K562 (cell line): ENCODE measurements around the gene PIK3R6. TPM values are rescaled to one million over a fixed set of nuclear protein-coding genes. Genes with fewer than 3 reads are reported as not detected.

Source experiments
- ATAC-seq: fragments of 200-7000 bp; cut with Tn5 transposase; 3 replicates; pipeline ENCODE4 v1.9.1; 2020; ENCODE audit warnings: moderate library complexity
- BruUV-seq: library from RNA; stranded (reverse); fragments of 400-500 nt; replicated peaks from 2 replicates; lab custom pipeline; 2021; lab: Mats Ljungman, UMichigan
- CTCF ChIA-PET: fragments of 300-600 bp; formaldehyde crosslinking; extraction: SDS; loops from one replicate; lab custom pipeline; 2021; ENCODE audit warnings: low intra/inter-chr PET ratio; lab: Yijun Ruan, JAX
- POLR2A ChIA-PET: fragments of 300-600, 350-650 bp; sonication (Branson Sonifier 250); formaldehyde crosslinking; extraction: SDS; loops from one replicate; lab custom pipeline; 2021; ENCODE audit warnings: antibody characterized with exemption, inconsistent platforms; lab: Yijun Ruan, JAX
- DNase-seq, 4 experiments: peaks; one replicate each; pipeline versions ENCODE4 v3.0.0 to v3.0.0-alpha.2; 2011 to 2018; ENCODE audit warnings: low spot score in 3 of 4, mixed read lengths in 3 of 4; ENCODE audit errors: extremely low read depth in 1 of 4
- FAIRE-seq: peaks from 2 replicates; lab custom pipeline; 2011; peaks lifted over from hg19 to GRCh38; lab: Jason Lieb, UNC
- H2AFZ ChIP-seq: 2 replicates; pipeline ENCODE4 v1.6.0; 2011; ENCODE audit warnings: low read depth, low read length, control low read depth, inconsistent platforms
- H3K27ac ChIP-seq: fragments of 200-600 bp; 3 replicates; pipeline ENCODE4 v1.8.0; 2011; ENCODE audit warnings: low read depth, mild to moderate bottlenecking, control low read depth, inconsistent platforms, low read length, moderate library complexity, mixed read lengths; ENCODE audit errors: extremely low read depth
- H3K27me3 ChIP-seq, 2 experiments: fragments of 300-600 bp in 1 of 2; 2 replicates in 1 of 2; 3 replicates in 1 of 2; pipeline versions ENCODE4 v1.6.0 to v1.8.0; 2011; ENCODE audit warnings: inconsistent platforms in 2 of 2, low read length in 2 of 2, mild to moderate bottlenecking in 1 of 2, mixed read lengths in 1 of 2, moderate library complexity in 1 of 2; ENCODE audit not compliant: control insufficient read depth in 2 of 2, insufficient read depth in 2 of 2
- H3K36me3 ChIP-seq: fragments of 300-600 bp; 3 replicates; pipeline ENCODE4 v1.8.0; 2011; ENCODE audit warnings: mild to moderate bottlenecking, low read length, inconsistent platforms; ENCODE audit not compliant: control insufficient read depth, insufficient read depth
- H3K4me1 ChIP-seq, 2 experiments: fragments of 200-600 bp in 1 of 2; replicated peaks in 1 of 2; 2 replicates in 1 of 2; 3 replicates in 1 of 2; pipeline versions ENCODE4 v1.5.1 to v1.8.0; 2011; ENCODE audit warnings: inconsistent platforms in 2 of 2, low read length in 2 of 2, mild to moderate bottlenecking in 1 of 2, mixed read lengths in 1 of 2, moderate library complexity in 1 of 2; ENCODE audit not compliant: control insufficient read depth in 2 of 2, insufficient read depth in 2 of 2
- H3K4me2 ChIP-seq: 2 replicates; pipeline ENCODE4 v1.6.1; 2011; ENCODE audit warnings: low read length, control low read depth, inconsistent platforms, mixed read lengths; ENCODE audit not compliant: insufficient read depth
- H3K4me3 ChIP-seq: fragments of 200-600 bp; sonication (generic), shearing (Covaris generic); 2 replicates; pipeline ENCODE4 v1.5.1; 2016; ENCODE audit warnings: control low read depth, inconsistent platforms
- H3K79me2 ChIP-seq: fragments of 200-600 bp; 3 replicates; pipeline ENCODE4 v1.8.0; 2011; ENCODE audit warnings: low read length, inconsistent platforms; ENCODE audit not compliant: control insufficient read depth, insufficient read depth
- H3K9ac ChIP-seq, 2 experiments: 2 replicates each; pipeline versions ENCODE4 v1.6.0 to v1.6.1; 2011; ENCODE audit warnings: low read depth in 2 of 2, low read length in 2 of 2, control low read depth in 1 of 2, inconsistent platforms in 1 of 2, mild to moderate bottlenecking in 1 of 2, mixed read lengths in 1 of 2; ENCODE audit not compliant: insufficient read depth in 1 of 2
- H3K9me1 ChIP-seq: one replicate; pipeline ENCODE4 v1.6.0; 2011; ENCODE audit warnings: inconsistent platforms, mild to moderate bottlenecking, low read length, moderate library complexity; ENCODE audit not compliant: control insufficient read depth, insufficient read depth
- H3K9me3 ChIP-seq: replicated peaks from 2 replicates; pipeline ENCODE4 v1.5.1; 2011; ENCODE audit warnings: low read depth, low read length, inconsistent platforms; ENCODE audit not compliant: control insufficient read depth, insufficient read depth
- H4K20me1 ChIP-seq: replicated peaks from 2 replicates; pipeline ENCODE4 v1.6.1; 2011; ENCODE audit warnings: low read length, inconsistent platforms, mixed read lengths; ENCODE audit not compliant: control insufficient read depth, insufficient read depth
- CBX1 ChIP-seq: sonication (generic); IDR thresholded peaks from 2 replicates; pipeline ENCODE4 v1.6.1; 2016; ENCODE audit warnings: antibody characterized with exemption, low read depth, mild to moderate bottlenecking
- DACH1 ChIP-seq: fragments of 450-650 bp; IDR thresholded peaks from 2 replicates; pipeline ENCODE4 v1.6.1; 2018; ENCODE audit not compliant: partially characterized antibody
- GTF2F1 ChIP-seq: IDR thresholded peaks from 2 replicates; pipeline ENCODE4 v1.6.1; 2011; ENCODE audit warnings: low read depth, low read length, improper control_type of control experiment
- NR4A1 ChIP-seq, 2 experiments: fragments of 250-450 bp in 1 of 2; fragments of 450-650 bp in 1 of 2; sonication (Bioruptor Pico) in 1 of 2; IDR thresholded peaks; 2 replicates each; pipeline versions ENCODE4 v1.4.0 to v1.6.1; 2016 to 2020; ENCODE audit warnings: mild to moderate bottlenecking in 2 of 2, missing compliant biosample characterization in 1 of 2, missing genetic modification characterization in 1 of 2, moderate library complexity in 1 of 2
- PRPF4 ChIP-seq: fragments of 200-400 bp; formaldehyde crosslinking; IDR thresholded peaks from one replicate; pipeline ENCODE4 v1.6.1; 2017; ENCODE audit warnings: low read length, low read depth, mild to moderate bottlenecking; ENCODE audit not compliant: insufficient read depth, poor library complexity, severe bottlenecking
- SRSF9 ChIP-seq: fragments of 200-400 bp; formaldehyde crosslinking; IDR thresholded peaks from 2 replicates; pipeline ENCODE4 v1.6.1; 2017; ENCODE audit warnings: low read depth, low read length, borderline replicate concordance
- ZNF3 ChIP-seq: fragments of 250-450 bp; sonication (Bioruptor Pico); IDR thresholded peaks from 2 replicates; pipeline ENCODE4 v1.5.0; 2021; ENCODE audit warnings: mild to moderate bottlenecking, moderate library complexity
- WGBS: fragments of 100-300 bp; shearing (Covaris generic); methylation state at CpG from one replicate; pipeline ENCODE4 v1.1.6; 2016; ENCODE audit warnings: low coverage, mixed read lengths; ENCODE audit not compliant: insufficient coverage; ENCODE audit errors: missing lambda C conversion rate; 5-methylcytosine and 5-hydroxymethylcytosine counted together
- in situ Hi-C: fragments of 300-500 bp; cut with MboI; formaldehyde crosslinking; loops from 4 replicates; pipeline ENCODE4 v1.15.0; 2018; ENCODE audit warnings: inconsistent platforms, mixed read lengths
- intact Hi-C: fragments of 100-400 bp; cut with micrococcal nuclease; formaldehyde crosslinking; loops from 2 replicates; pipeline ENCODE4 v1.14.2; 2022
- polyA plus RNA-seq, 8 experiments: library from polyadenylated mRNA; depleted of rRNA in 4 of 8; stranded (reverse) in 5 of 8; unstranded in 3 of 8; fragments of >200 nt; fragmentation: Nextera tagmentation in 2 of 8; fragmentation: Illumina TruSeq in 1 of 8; extraction: Ambion mirVana in 2 of 8; extraction: Trizol in 1 of 8; gene quantifications; 2 replicates each; pipeline versions ENCODE4 v1.2.1 to v1.2.3, GENCODE V29; 2011 to 2014; ENCODE audit warnings: inconsistent platforms in 1 of 8, missing spikeins in 1 of 8
- total RNA-seq, 7 experiments: library from RNA; depleted of rRNA in 6 of 7; stranded (reverse); fragments of >200 nt in 6 of 7; fragmentation: Illumina TruSeq in 2 of 7; extraction: Trizol in 2 of 7; gene quantifications; 2 replicates each; pipeline versions ENCODE4 v1.2.1 to v1.2.3, GENCODE V29; 2011 to 2021; ENCODE audit warnings: low replicate concordance in 1 of 7
- TF ChIP-seq, protein P1 (sequence below): fragments of 250-450 bp; sonication (Bioruptor Pico); IDR thresholded peaks from 2 replicates; pipeline ENCODE4 v1.8.0; 2021; ENCODE audit warnings: borderline replicate concordance, mild to moderate bottlenecking, moderate library complexity; ENCODE audit not compliant: poor library complexity, severe bottlenecking
- TF ChIP-seq, protein P2 (sequence below): fragments of 450-650 bp; IDR thresholded peaks from 2 replicates; pipeline ENCODE4 v1.6.1; 2016; ENCODE audit warnings: missing biosample characterization, missing genetic modification characterization
- TF ChIP-seq, protein P3 (sequence below): sonication (generic); formaldehyde crosslinking; IDR thresholded peaks from 2 replicates; pipeline ENCODE4 v1.4.0; 2020; ENCODE audit warnings: mild to moderate bottlenecking, missing genetic modification reagents
- TF ChIP-seq, protein P4 (sequence below): IDR thresholded peaks from 2 replicates; pipeline ENCODE4 v1.6.1; 2012; ENCODE audit warnings: low read depth, low read length, improper control_type of control experiment, borderline replicate concordance

The PIK3R6 gene
- total and polyA plus RNA-seq, 9 of the 15 experiments (the other 6 are each of a cell fraction or from before 2014, with no cell fraction given): 0.04 TPM; not detected in 8

DNA sequence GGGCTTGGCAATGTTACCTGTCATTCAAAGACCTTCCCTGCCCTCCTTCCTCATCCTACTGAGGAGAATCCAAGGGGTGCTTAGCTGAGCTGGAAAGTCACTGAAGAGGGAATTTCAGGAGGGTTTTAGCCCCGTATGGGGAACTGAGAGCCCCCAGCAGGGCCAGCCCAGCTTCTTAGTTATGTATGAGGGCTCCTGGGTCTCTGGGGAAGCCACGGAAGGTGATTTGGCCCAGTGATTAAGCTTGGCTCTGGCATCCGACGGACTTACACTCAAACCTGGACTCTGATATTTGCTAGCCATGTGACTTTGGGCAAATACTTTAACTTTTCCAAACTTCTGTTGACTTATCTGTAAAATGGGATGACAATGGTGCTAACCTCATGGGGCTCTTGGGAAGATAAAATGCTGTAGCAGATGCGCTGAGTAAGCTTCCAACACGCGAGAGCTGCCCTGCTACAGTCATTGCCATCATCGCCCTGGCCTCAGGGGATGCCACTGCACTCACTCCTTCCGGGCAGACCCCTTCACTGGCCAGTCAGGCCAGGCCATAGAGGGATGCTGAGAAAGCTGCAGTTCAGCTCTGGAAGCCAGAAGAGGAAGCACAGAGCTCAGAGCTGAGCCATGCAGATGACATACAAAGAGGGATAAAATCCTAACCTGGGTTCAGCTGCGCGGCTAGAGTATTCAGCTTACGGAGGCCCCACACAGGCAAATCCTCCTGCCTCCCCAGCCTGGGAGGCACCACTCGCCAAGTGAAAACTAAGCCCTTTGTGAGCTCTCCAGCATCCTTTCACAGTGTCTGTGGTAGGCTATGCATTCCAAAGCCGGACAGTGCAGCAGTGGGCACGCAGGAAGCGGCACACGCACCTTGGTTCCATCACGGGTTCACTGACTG lies 44.9 kb upstream of the PIK3R6 start (continued):
- TF ChIP-seq CBX1: no peak
- TF ChIP-seq DACH1: no peak
- TF ChIP-seq SRSF9: no peak

DNA sequence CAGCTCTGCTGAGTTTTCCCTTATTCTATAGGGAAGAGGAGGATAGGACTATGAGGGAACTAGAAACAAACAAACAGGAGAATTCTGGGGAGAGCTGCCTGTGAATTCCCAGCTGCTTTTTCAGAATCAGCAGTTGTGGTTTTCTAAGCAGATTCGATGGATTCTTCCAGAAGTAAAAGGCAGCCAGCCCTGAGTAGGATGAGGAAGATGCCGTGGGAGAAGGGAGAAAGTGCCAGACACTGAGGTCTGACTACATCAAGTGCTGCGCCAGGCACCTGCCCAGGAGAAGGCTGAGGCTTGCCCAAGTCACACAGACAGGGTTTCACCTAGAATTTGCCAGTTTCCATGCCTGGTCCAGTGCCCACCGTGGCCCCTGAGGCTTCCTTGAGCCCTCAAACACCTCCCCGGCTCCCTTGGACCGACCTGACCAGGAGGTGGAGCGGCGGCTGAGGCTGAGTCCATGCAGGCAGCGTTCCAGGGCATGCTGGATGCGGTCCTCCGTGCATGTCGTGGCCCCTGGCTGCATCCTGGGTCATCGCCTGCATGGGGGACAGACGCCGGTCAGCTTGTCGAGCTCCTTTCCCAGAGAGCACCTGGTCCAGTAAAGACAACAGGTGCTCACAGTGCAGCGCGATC lies 43.6 kb upstream of the PIK3R6 start:
- POLR2A ChIA-PET: no interaction called here
- intact Hi-C loops: no loop called here
- TF ChIP-seq, protein P1, sequence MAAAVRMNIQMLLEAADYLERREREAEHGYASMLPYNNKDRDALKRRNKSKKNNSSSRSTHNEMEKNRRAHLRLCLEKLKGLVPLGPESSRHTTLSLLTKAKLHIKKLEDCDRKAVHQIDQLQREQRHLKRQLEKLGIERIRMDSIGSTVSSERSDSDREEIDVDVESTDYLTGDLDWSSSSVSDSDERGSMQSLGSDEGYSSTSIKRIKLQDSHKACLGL: no peak
- no peak for TF ChIP-seq GTF2F1
- TF ChIP-seq, protein P2, sequence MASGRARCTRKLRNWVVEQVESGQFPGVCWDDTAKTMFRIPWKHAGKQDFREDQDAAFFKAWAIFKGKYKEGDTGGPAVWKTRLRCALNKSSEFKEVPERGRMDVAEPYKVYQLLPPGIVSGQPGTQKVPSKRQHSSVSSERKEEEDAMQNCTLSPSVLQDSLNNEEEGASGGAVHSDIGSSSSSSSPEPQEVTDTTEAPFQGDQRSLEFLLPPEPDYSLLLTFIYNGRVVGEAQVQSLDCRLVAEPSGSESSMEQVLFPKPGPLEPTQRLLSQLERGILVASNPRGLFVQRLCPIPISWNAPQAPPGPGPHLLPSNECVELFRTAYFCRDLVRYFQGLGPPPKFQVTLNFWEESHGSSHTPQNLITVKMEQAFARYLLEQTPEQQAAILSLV (tag): no peak
- no peak for TF ChIP-seq ZNF3 (CRISPR knock-in tag)
- TF ChIP-seq PRPF4: no peak
- TF ChIP-seq, protein P3, sequence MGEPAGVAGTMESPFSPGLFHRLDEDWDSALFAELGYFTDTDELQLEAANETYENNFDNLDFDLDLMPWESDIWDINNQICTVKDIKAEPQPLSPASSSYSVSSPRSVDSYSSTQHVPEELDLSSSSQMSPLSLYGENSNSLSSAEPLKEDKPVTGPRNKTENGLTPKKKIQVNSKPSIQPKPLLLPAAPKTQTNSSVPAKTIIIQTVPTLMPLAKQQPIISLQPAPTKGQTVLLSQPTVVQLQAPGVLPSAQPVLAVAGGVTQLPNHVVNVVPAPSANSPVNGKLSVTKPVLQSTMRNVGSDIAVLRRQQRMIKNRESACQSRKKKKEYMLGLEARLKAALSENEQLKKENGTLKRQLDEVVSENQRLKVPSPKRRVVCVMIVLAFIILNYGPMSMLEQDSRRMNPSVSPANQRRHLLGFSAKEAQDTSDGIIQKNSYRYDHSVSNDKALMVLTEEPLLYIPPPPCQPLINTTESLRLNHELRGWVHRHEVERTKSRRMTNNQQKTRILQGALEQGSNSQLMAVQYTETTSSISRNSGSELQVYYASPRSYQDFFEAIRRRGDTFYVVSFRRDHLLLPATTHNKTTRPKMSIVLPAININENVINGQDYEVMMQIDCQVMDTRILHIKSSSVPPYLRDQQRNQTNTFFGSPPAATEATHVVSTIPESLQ (CRISPR knock-in tag): no peak
- TF ChIP-seq NR4A1 (CRISPR knock-in tag; IDR thresholded peaks at IDR 0.05): no peak
- TF ChIP-seq NR4A1 (tag; IDR thresholded peaks at IDR 0.05): no peak
- TF ChIP-seq, protein P4, sequence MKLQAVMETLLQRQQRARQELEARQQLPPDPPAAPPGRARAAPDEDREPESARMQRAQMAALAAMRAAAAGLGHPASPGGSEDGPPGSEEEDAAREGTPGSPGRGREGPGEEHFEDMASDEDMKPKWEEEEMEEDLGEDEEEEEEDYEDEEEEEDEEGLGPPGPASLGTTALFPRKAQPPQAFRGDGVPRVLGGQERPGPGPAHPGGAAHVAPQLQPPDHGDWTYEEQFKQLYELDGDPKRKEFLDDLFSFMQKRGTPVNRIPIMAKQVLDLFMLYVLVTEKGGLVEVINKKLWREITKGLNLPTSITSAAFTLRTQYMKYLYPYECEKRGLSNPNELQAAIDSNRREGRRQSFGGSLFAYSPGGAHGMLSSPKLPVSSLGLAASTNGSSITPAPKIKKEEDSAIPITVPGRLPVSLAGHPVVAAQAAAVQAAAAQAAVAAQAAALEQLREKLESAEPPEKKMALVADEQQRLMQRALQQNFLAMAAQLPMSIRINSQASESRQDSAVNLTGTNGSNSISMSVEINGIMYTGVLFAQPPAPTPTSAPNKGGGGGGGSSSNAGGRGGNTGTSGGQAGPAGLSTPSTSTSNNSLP: no peak

More for the DNA sequence above, 43.6 kb upstream of the PIK3R6 start:
- 2% methylated on average over 15 of the region's 18 CpGs for WGBS
- Histone ChIP-seq H3K9ac (no peak overlapping the region), H2AFZ (no peak overlapping the region), H3K36me3 (no peaks in the 10 kb centered on the region), H3K4me3 (no peak overlapping the region), H4K20me1 (no peaks in the 10 kb centered on the region), H3K9me3 (no peaks in the 10 kb centered on the region), H3K79me2 (no peaks in the 10 kb centered on the region), H3K27me3 (peaks cover 0 to 46% of the 10 kb centered on the region in 2 experiments; a peak in 3 of 5 replicates), H3K27ac (no peak overlapping the region), H3K4me1 (no peaks in the 10 kb centered on the region), H3K4me2 (no peak overlapping the region), H3K9me1 (no peaks in the 10 kb centered on the region)
- in situ Hi-C loops: no loop called here
- BruUV-seq: no TSS peak
- ATAC-seq (no peak), FAIRE-seq (no peak), DNase-seq (peak in 1 of 4 experiments; percentile 1)
- CTCF ChIA-PET: no interaction called here
